BLaER1 treated with 17β-estradiol and CSF1 and Interleukin-3, amounts not matched to agents 10 nM and 100 nM (cell line): Measurements from ENCODE around the gene ALK.

Experiments
- H3K27ac ChIP-seq, 11 experiments: shearing (Covaris generic); formaldehyde crosslinking; 2 replicates each; pipeline ENCODE4 v1.8.1; 2022
- H3K27me3 ChIP-seq, 11 experiments: shearing (Covaris generic); formaldehyde crosslinking; 2 replicates each; pipeline ENCODE4 v1.8.1; 2022
- H3K36me3 ChIP-seq, 11 experiments: shearing (Covaris generic); formaldehyde crosslinking; 2 replicates each; pipeline ENCODE4 v1.8.1; 2022
- H3K4me1 ChIP-seq, 10 experiments: shearing (Covaris generic); formaldehyde crosslinking; 2 replicates each; pipeline ENCODE4 v1.8.1; 2022
- H3K4me2 ChIP-seq, 11 experiments: shearing (Covaris generic); formaldehyde crosslinking; 2 replicates each; pipeline ENCODE4 v1.8.1; 2022
- H3K4me3 ChIP-seq, 10 experiments: shearing (Covaris generic); formaldehyde crosslinking; 2 replicates each; pipeline ENCODE4 v1.8.1; 2022
- H3K9ac ChIP-seq, 11 experiments: shearing (Covaris generic); formaldehyde crosslinking; 2 replicates each; pipeline ENCODE4 v1.8.1; 2022
- H3K9me3 ChIP-seq, 11 experiments: shearing (Covaris generic); formaldehyde crosslinking; replicated peaks in 1 of 11; 2 replicates each; pipeline ENCODE4 v1.8.1; 2022
- H4K20me1 ChIP-seq, 11 experiments: shearing (Covaris generic); formaldehyde crosslinking; 2 replicates each; pipeline ENCODE4 v1.8.1; 2022
- Cebpa-rat ChIP-seq, 11 experiments: shearing (Covaris generic); IDR thresholded peaks; 2 replicates each; pipeline ENCODE4 v1.8.1; 2022

Gene ALK

GRCh38 chr2:29782549-29783458, 138.6 kb downstream of the ALK start:
- 0 out of 20 replicates have a peak, but pooled peaks cover 0 to 4% (median 0%) of the 10 kb centered on the region in 10 experiments for H3K4me1 ChIP-seq
- H3K27me3 ChIP-seq = no peaks in the 10 kb centered on the region
- no peaks in the 10 kb centered on the region for H3K36me3 ChIP-seq
- no peak overlapping the region for H3K4me3 ChIP-seq
- TF ChIP-seq Cebpa-rat (IDR thresholded peaks at IDR 0.05) = no peak
- no peak overlapping the region for H3K27ac ChIP-seq
- no peaks in the 10 kb centered on the region for H3K9me3 ChIP-seq
- no peaks in the 10 kb centered on the region for H4K20me1 ChIP-seq
- no peak overlapping the region for H3K4me2 ChIP-seq
- H3K9ac ChIP-seq = no peak overlapping the region

- TF ChIP-seq Cebpa-rat (IDR thresholded peaks at IDR 0.05) = no peak
- Histone ChIP-seq H3K27ac (no peak overlapping the region), H3K4me2 (no peak overlapping the region), H4K20me1 (no peaks in the 10 kb centered on the region), H3K9me3 (no peaks in the 10 kb centered on the region), H3K4me1 (0 out of 20 replicates have a peak, but pooled peaks cover 0 to 4% (median 0%) of the 10 kb centered on the region in 10 experiments), H3K27me3 (no peaks in the 10 kb centered on the region), H3K9ac (no peak overlapping the region), H3K4me3 (no peak overlapping the region), H3K36me3 (no peaks in the 10 kb centered on the region)
Observed at GRCh38 chr2:29782087-29782486, 139.3 kb downstream of the ALK start.

- H3K9me3 ChIP-seq = no peaks in the 10 kb centered on the region
- no peak overlapping the region for H3K4me3 ChIP-seq
- no peaks in the 10 kb centered on the region for H3K27me3 ChIP-seq
- no peaks in the 10 kb centered on the region for H3K36me3 ChIP-seq
- no peak overlapping the region for H3K4me2 ChIP-seq
- no peak overlapping the region for H3K27ac ChIP-seq
- no peak overlapping the region for H3K9ac ChIP-seq
- no peaks in the 10 kb centered on the region for H4K20me1 ChIP-seq
- 0 out of 20 replicates have a peak, but pooled peaks cover 0 to 4% (median 0%) of the 10 kb centered on the region in 10 experiments for H3K4me1 ChIP-seq
- no peak for TF ChIP-seq Cebpa-rat (IDR thresholded peaks at IDR 0.05)
Observed at GRCh38 chr2:29780906-29781305, 140.5 kb downstream of the ALK start.

DNA sequence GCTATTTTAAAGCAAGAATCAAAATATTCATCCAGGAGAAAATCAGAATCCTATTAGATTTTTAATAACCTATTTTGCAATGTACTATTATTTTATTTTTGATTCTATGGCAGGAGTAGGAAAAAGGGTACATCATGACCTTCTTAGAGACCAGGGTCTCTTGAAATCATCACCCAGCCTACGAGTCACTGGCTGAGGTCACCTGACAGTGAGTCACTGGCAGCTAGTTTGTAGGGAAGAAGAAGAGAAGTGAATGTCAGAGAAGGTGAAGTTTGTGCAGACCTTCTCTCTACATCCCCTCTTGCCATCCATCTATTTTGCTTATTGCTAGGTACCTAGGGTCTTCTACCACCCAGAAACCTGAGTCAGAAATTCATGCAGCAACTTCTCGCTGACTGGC, 144.2 kb downstream of the ALK start:
- no peaks in the 10 kb centered on the region for H3K9me3 ChIP-seq
- H3K27ac ChIP-seq = no peak overlapping the region
- H4K20me1 ChIP-seq = no peaks in the 10 kb centered on the region
- H3K4me3 ChIP-seq = no peak overlapping the region
- no peak overlapping the region for H3K4me2 ChIP-seq
- no peak for TF ChIP-seq Cebpa-rat (IDR thresholded peaks at IDR 0.05)
- no peaks in the 10 kb centered on the region for H3K27me3 ChIP-seq
- H3K36me3 ChIP-seq = no peaks in the 10 kb centered on the region
- H3K9ac ChIP-seq = no peak overlapping the region
- peaks cover 0 to 13% (median 0%) of the 10 kb centered on the region in 10 experiments; a peak in 2 of 20 replicates for H3K4me1 ChIP-seq

- no peaks in the 10 kb centered on the region for H3K27me3 ChIP-seq
- no peaks in the 10 kb centered on the region for H4K20me1 ChIP-seq
- H3K4me1 ChIP-seq = peaks cover 0 to 13% (median 0%) of the 10 kb centered on the region in 10 experiments; a peak in 2 of 20 replicates
- no peak overlapping the region for H3K4me3 ChIP-seq
- H3K9ac ChIP-seq = no peak overlapping the region
- H3K27ac ChIP-seq = no peak overlapping the region
- TF ChIP-seq Cebpa-rat (IDR thresholded peaks at IDR 0.05) = no peak
- H3K36me3 ChIP-seq = no peaks in the 10 kb centered on the region
- no peaks in the 10 kb centered on the region for H3K9me3 ChIP-seq
- no peak overlapping the region for H3K4me2 ChIP-seq
Observed at GRCh38 chr2:29776406-29776805, 145.0 kb downstream of the ALK start.

DNA sequence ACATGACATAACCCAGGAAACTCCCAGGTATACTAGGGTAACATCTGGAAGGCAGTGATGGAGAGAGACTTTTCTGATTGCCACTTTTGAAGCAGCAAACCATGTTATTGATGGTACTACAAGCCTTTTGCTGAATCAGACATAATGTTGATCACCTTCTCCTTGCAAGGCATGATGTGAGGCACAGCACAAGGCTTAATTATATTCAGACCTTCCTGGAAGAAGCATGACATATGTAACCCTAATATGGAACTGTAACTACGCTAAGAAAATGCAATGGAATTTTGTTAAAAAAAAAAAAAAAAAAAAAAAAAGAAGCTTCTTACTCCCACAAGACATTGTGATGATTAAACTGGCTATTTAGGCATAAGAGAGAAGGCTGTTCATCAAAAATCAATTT, 145.4 kb downstream of the ALK start:
- Histone ChIP-seq H4K20me1 (no peaks in the 10 kb centered on the region), H3K27me3 (no peaks in the 10 kb centered on the region), H3K4me1 (peaks cover 0 to 13% (median 0%) of the 10 kb centered on the region in 10 experiments; a peak in 2 of 20 replicates), H3K4me2 (no peak overlapping the region), H3K27ac (no peak overlapping the region), H3K4me3 (no peak overlapping the region), H3K9me3 (no peaks in the 10 kb centered on the region), H3K36me3 (no peaks in the 10 kb centered on the region), H3K9ac (no peak overlapping the region)
- no peak for TF ChIP-seq Cebpa-rat (IDR thresholded peaks at IDR 0.05)

- H3K4me2 ChIP-seq = no peak overlapping the region
- peaks cover 0 to 13% (median 0%) of the 10 kb centered on the region in 10 experiments; a peak in 2 of 20 replicates for H3K4me1 ChIP-seq
- no peak overlapping the region for H3K27ac ChIP-seq
- H3K36me3 ChIP-seq = no peaks in the 10 kb centered on the region
- no peak for TF ChIP-seq Cebpa-rat (IDR thresholded peaks at IDR 0.05)
- no peaks in the 10 kb centered on the region for H4K20me1 ChIP-seq
- no peak overlapping the region for H3K9ac ChIP-seq
- H3K9me3 ChIP-seq = no peaks in the 10 kb centered on the region
- no peaks in the 10 kb centered on the region for H3K27me3 ChIP-seq
- H3K4me3 ChIP-seq = no peak overlapping the region
Observed at GRCh38 chr2:29774624-29775023, 146.8 kb downstream of the ALK start.

DNA sequence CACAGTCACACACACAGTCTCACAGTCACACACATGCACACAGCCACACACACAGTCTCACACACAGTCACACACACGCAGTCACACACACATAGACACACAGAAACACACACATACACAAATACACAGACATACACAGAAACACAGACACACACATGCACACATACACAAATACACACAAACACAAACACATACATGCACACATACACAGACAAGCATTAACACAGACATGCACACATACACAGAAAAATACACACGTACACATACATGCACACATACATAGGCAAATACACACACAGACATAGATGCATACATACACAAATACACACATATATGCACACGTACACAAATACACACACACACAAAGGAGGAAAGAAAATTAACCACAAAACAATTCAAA, 150.5 kb downstream of the ALK start:
- H3K9me3 ChIP-seq = no peaks in the 10 kb centered on the region
- no peaks in the 10 kb centered on the region for H3K36me3 ChIP-seq
- no peak overlapping the region for H3K4me2 ChIP-seq
- no peak overlapping the region for H3K27ac ChIP-seq
- peaks cover 0 to 13% (median 0%) of the 10 kb centered on the region in 10 experiments; a peak in 2 of 20 replicates for H3K4me1 ChIP-seq
- H3K4me3 ChIP-seq = no peak overlapping the region
- no peaks in the 10 kb centered on the region for H4K20me1 ChIP-seq
- no peaks in the 10 kb centered on the region for H3K27me3 ChIP-seq
- TF ChIP-seq Cebpa-rat (IDR thresholded peaks at IDR 0.05) = no peak
- H3K9ac ChIP-seq = no peak overlapping the region

GRCh38 chr2:29769847-29770246, 151.5 kb downstream of the ALK start:
- Histone ChIP-seq H4K20me1 (no peaks in the 10 kb centered on the region), H3K36me3 (no peaks in the 10 kb centered on the region), H3K4me3 (no peak overlapping the region), H3K4me1 (peaks cover 0 to 13% (median 0%) of the 10 kb centered on the region in 10 experiments; a peak in 2 of 20 replicates), H3K9me3 (no peaks in the 10 kb centered on the region), H3K27ac (no peak overlapping the region), H3K27me3 (no peaks in the 10 kb centered on the region), H3K9ac (no peak overlapping the region), H3K4me2 (no peak overlapping the region)
- no peak for TF ChIP-seq Cebpa-rat (IDR thresholded peaks at IDR 0.05)
